GM06990 (cell line): Measurements from ENCODE around the gene WDR62.

Source experiments
- DNase-seq: peaks from one replicate; pipeline ENCODE4 v3.0.0-alpha.2; 2011; ENCODE audit not compliant: insufficient read length; ENCODE audit errors: extremely low read depth
- H3K27me3 ChIP-seq: replicated peaks from 2 replicates; pipeline ENCODE4 v1.6.0; 2011; ENCODE audit warnings: low read length; ENCODE audit not compliant: control insufficient read depth, insufficient read depth
- H3K36me3 ChIP-seq: 2 replicates; pipeline ENCODE4 v1.5.1; 2011; ENCODE audit warnings: low read length; ENCODE audit not compliant: control insufficient read depth, insufficient read depth
- H3K4me3 ChIP-seq: replicated peaks from 2 replicates; pipeline ENCODE4 v1.5.1; 2011; ENCODE audit warnings: low read depth, mild to moderate bottlenecking, control low read depth, low read length
- CTCF ChIP-seq: IDR thresholded peaks from 2 replicates; pipeline ENCODE4 v1.5.1; 2011; ENCODE audit warnings: low read length, control low read depth, mild to moderate bottlenecking, inconsistent platforms; ENCODE audit not compliant: insufficient read depth, poor library complexity, severe bottlenecking

WDR62 gene

GRCh38 chr19:36089847-36090246, 35.1 kb downstream of the WDR62 start:
- Histone ChIP-seq H3K36me3 (peaks cover 27% of the 10 kb centered on the region), H3K4me3 (no peak overlapping the region), H3K27me3 (no peaks in the 10 kb centered on the region)
- no peak for TF ChIP-seq CTCF
- no peak for DNase-seq

- Histone ChIP-seq H3K27me3 (no peaks in the 10 kb centered on the region), H3K4me3 (no peak overlapping the region), H3K36me3 (peaks cover 27% of the 10 kb centered on the region)
- no peak for DNase-seq
- TF ChIP-seq CTCF, result no peak
Measured at GRCh38 chr19:36090910-36091695, 36.4 kb downstream of the WDR62 start.

DNA sequence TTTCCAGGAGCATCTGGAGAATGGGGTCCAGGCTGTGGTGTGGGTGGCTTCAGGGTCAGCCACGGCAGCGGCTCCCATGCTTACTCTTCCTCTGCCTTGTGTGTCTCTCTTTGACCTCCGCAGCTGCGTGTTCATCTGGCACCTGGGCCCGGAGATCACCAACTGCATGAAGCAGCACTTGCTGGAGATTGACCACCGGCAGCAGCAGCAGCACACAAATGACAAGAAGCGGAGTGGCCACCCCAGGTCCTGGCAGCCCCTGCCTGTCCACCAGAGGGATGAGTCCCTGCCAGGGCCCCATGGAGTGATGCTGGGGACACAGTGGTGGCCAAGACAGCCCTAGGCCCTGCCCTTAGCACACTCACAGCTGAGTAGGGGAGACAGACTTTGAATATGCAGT, 37.9 kb downstream of the WDR62 start:
- DNase-seq, result no peak
- no peak for TF ChIP-seq CTCF
- Histone ChIP-seq H3K36me3 (peaks cover 28% of the 10 kb centered on the region), H3K4me3 (no peak overlapping the region), H3K27me3 (no peaks in the 10 kb centered on the region)

DNA sequence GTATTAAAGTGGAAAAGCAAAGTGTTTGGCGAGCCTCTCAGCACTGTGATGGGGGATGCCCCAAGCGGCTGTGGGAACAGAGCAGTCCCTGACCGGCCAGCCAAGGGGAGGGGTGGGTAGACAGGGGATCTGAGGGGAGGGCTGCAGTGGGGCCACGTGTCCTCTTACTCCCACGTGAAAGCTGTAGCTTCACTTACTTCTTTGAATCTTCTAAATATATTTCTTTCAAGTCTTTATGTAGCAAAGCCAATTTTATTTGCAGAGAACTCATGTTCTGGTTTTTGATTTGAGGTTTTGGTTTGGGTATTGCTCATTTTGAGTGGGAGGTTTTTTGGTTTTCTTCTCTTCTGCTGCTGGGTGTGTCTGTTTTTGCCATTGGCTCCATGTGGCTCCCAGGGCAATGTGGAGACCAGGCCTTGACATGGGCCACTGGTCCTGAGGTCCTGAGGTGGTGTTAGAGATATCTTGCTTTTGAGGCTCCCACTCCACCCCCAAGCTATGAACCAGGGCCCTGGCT, 38.5 kb downstream of the WDR62 start:
- Histone ChIP-seq H3K27me3 (no peaks in the 10 kb centered on the region), H3K4me3 (no peak overlapping the region), H3K36me3 (peaks cover 28% of the 10 kb centered on the region)
- DNase-seq, result no peak
- no peak for TF ChIP-seq CTCF

DNA sequence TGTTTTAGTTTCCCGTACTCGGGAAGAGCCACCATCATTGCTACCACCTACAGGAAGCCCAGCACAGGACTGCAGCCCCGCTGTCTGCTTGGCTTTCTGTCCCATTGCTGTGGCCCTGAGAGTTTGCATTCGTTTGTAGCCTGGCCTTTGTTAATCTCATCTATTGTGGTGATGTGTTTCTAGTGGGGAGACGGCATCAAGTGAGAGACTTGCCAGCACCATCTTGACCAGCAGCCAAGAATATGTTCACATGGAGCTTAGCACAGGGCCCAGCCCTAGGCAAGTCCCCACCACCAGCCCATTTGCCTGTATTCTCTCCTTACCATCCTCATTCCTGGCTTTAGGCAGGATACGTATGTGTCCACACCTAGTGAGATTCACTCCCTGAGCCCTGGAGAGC, 39.0 kb downstream of the WDR62 start:
- Histone ChIP-seq H3K36me3 (peaks cover 25% of the 10 kb centered on the region), H3K4me3 (no peak overlapping the region), H3K27me3 (no peaks in the 10 kb centered on the region)
- DNase-seq, result no peak
- TF ChIP-seq CTCF, result peak; percentile 1
